GM23338 (cell line): Measurements from ENCODE around the gene UBL3. TPM values are rescaled to one million over a fixed set of nuclear protein-coding genes. Genes with fewer than 3 reads are reported as not detected.
A peak's percentile ranks its signal among the peaks of the same experiment; 100 is the strongest.

ENCODE experiments used
- ATAC-seq: fragments of 200-7000 bp; cut with Tn5 transposase; 3 replicates; pipeline ENCODE4 v1.9.1; 2020
- DNase-seq: peaks from one replicate; pipeline ENCODE4 v3.0.0-alpha.2; 2015; ENCODE audit warnings: low spot score
- H2AFZ ChIP-seq: fragments of 200-600 bp; sonication (generic); 2 replicates; pipeline ENCODE4 v1.8.0; 2016; ENCODE audit warnings: antibody characterized with exemption, mild to moderate bottlenecking, moderate library complexity
- H3F3A ChIP-seq: fragments of 200-600 bp; sonication (generic); replicated peaks from 2 replicates; pipeline ENCODE4 v1.8.0; 2017; ENCODE audit warnings: antibody characterized with exemption, mixed run types, low read depth
- H3K27ac ChIP-seq: fragments of 200-600 bp; sonication (generic); 2 replicates; pipeline ENCODE4 v1.6.1; 2016; ENCODE audit warnings: low read depth
- H3K27me3 ChIP-seq: fragments of 200-600 bp; sonication (generic); 2 replicates; pipeline ENCODE4 v1.8.0; 2016; ENCODE audit warnings: mild to moderate bottlenecking, mixed run types, moderate library complexity; ENCODE audit not compliant: insufficient read depth
- H3K36me3 ChIP-seq: fragments of 200-600 bp; sonication (generic); 2 replicates; pipeline ENCODE4 v1.8.0; 2016; ENCODE audit warnings: mild to moderate bottlenecking; ENCODE audit not compliant: insufficient read depth
- H3K4me1 ChIP-seq: fragments of 200-600 bp; sonication (generic); 2 replicates; pipeline ENCODE4 v1.8.0; 2016; ENCODE audit warnings: mild to moderate bottlenecking, moderate library complexity; ENCODE audit not compliant: insufficient read depth
- H3K4me2 ChIP-seq: fragments of 200-600 bp; sonication (generic); 2 replicates; pipeline ENCODE4 v1.7.1; 2017; ENCODE audit warnings: mixed run types
- H3K4me3 ChIP-seq: fragments of 200-600 bp; sonication (generic); 2 replicates; pipeline ENCODE4 v1.6.1; 2016; ENCODE audit warnings: mixed run types
- H3K79me2 ChIP-seq: fragments of 200-600 bp; sonication (generic); replicated peaks from 2 replicates; pipeline ENCODE4 v1.8.0; 2017; ENCODE audit warnings: mild to moderate bottlenecking; ENCODE audit not compliant: insufficient read depth
- H3K9me2 ChIP-seq: fragments of 200-600 bp; sonication (generic); 2 replicates; pipeline ENCODE4 v1.8.0; 2017; ENCODE audit not compliant: insufficient read depth
- H4K20me1 ChIP-seq: fragments of 200-600 bp; sonication (generic); replicated peaks from 2 replicates; pipeline ENCODE4 v1.8.0; 2017; ENCODE audit warnings: mild to moderate bottlenecking; ENCODE audit not compliant: insufficient read depth
- H3K27ac Mint-ChIP-seq: 2 replicates; pipeline ENCODE4 v1.8.0; 2020; ENCODE audit warnings: inconsistent platforms, mild to moderate bottlenecking, moderate library complexity, mixed read lengths
- H3K27me3 Mint-ChIP-seq: 3 replicates; pipeline ENCODE4 v1.8.0; 2022; ENCODE audit warnings: low read depth, mild to moderate bottlenecking, moderate library complexity, mixed read lengths, inconsistent platforms; ENCODE audit not compliant: insufficient read depth, poor library complexity
- H3K36me3 Mint-ChIP-seq: 3 replicates; pipeline ENCODE4 v1.8.0; 2021; ENCODE audit warnings: low read depth, mild to moderate bottlenecking, inconsistent platforms, moderate library complexity, mixed read lengths
- H3K4me1 Mint-ChIP-seq: 3 replicates; pipeline ENCODE4 v1.8.0; 2020; ENCODE audit warnings: mild to moderate bottlenecking, inconsistent platforms, mixed read lengths
- H3K4me3 Mint-ChIP-seq: 3 replicates; pipeline ENCODE4 v1.8.0; 2021; ENCODE audit warnings: moderate library complexity, mild to moderate bottlenecking, inconsistent platforms, mixed read lengths
- H3K9me3 Mint-ChIP-seq: 3 replicates; pipeline ENCODE4 v1.8.0; 2020; ENCODE audit warnings: moderate library complexity, mild to moderate bottlenecking, inconsistent platforms, mixed read lengths
- CTCF ChIP-seq, 2 experiments: fragments of 200-600 bp in 1 of 2; sonication (generic) in 1 of 2; conservative IDR thresholded peaks; 2 replicates each; pipeline versions ENCODE4 v1.5.1 to v1.6.1; 2016 to 2017; ENCODE audit warnings: antibody characterized with exemption in 2 of 2, low read depth in 2 of 2, mild to moderate bottlenecking in 2 of 2, moderate library complexity in 1 of 2
- ETS1 ChIP-seq: IDR thresholded peaks from 2 replicates; pipeline ENCODE4 v1.6.1; 2016; ENCODE audit warnings: antibody characterized with exemption
- EZH2 ChIP-seq: fragments of 200-600 bp; sonication (generic); IDR thresholded peaks from one replicate; pipeline ENCODE4 v1.8.0; 2017; ENCODE audit warnings: antibody characterized with exemption, mild to moderate bottlenecking, low read depth; ENCODE audit not compliant: unreplicated experiment
- NANOG ChIP-seq: IDR thresholded peaks from 2 replicates; pipeline ENCODE4 v1.6.1; 2016; ENCODE audit warnings: antibody characterized with exemption, borderline replicate concordance
- POLR2AphosphoS5 ChIP-seq: IDR thresholded peaks from 2 replicates; pipeline ENCODE4 v1.6.1; 2016; ENCODE audit warnings: antibody characterized with exemption, low read depth
- STAT1 ChIP-seq: IDR thresholded peaks from one replicate; pipeline ENCODE4 v1.6.1; 2016; ENCODE audit warnings: antibody characterized with exemption; ENCODE audit not compliant: unreplicated experiment
- ZNF114 ChIP-seq: fragments of 250-450 bp; sonication (Bioruptor Pico); IDR thresholded peaks from 2 replicates; pipeline ENCODE4 v1.5.0; 2020; ENCODE audit warnings: mild to moderate bottlenecking, moderate library complexity
- ZNF462 ChIP-seq: fragments of 250-450 bp; sonication (Bioruptor Pico); IDR thresholded peaks from 2 replicates; pipeline ENCODE4 v1.5.0; 2020; ENCODE audit warnings: mild to moderate bottlenecking, moderate library complexity
- polyA plus RNA-seq: library from polyadenylated mRNA; unstranded; fragments of >200 nt; fragmentation: Nextera tagmentation; extraction: Ambion mirVana; gene quantifications from 2 replicates; pipeline ENCODE4 v1.2.1, GENCODE V29; 2016
- total RNA-seq: library from RNA; depleted of rRNA; stranded (reverse); fragments of >200 nt; shearing (Covaris generic); gene quantifications from 2 replicates; pipeline ENCODE4 v1.2.3, GENCODE V29; 2014
- TF ChIP-seq, protein P1 (sequence below): IDR thresholded peaks from one replicate; pipeline ENCODE4 v1.6.1; 2018; ENCODE audit warnings: antibody characterized with exemption; ENCODE audit not compliant: unreplicated experiment

UBL3 gene
- total and polyA plus RNA-seq, 2 experiments from 2014 or later: 9.7 to 21.1 TPM

DNA sequence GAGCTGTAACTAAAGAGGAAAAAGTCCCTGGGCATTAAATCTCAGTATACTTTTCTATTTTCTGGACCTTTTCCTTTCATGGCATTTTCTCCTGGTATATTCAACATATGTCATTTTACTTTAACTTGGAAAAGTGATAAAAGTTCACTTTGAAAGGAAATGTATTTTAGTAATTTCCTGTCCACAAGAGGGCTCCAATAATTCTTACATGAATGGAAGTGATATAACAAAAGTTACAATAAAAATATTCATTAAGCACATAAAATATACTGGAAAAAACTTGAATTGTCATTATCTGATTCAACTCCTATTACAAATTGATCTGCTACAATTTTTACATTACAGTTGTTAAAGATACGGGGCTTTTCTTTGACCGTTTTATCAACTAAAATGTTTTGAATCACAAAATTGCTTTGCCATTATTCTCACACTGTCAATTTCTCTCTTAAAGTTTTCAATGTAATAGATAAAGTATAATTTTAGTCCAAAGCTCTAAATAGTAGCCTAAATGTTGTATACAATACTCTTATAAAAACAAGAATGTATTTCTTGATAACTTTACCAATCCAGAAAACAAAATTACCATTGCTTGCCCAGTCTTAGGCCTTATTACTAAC is 4.9 kb downstream of the UBL3 start:
- Histone ChIP-seq H3K9me2 (no peaks in the 10 kb centered on the region), H3K4me2 (no peak overlapping the region), H3K4me3 (no peak overlapping the region), H2AFZ (no peak overlapping the region), H3K27me3 (no peaks in the 10 kb centered on the region), H3K27ac (no peak overlapping the region), H3K36me3 (no peaks in the 10 kb centered on the region), H4K20me1 (no peaks in the 10 kb centered on the region), H3K79me2 (peaks cover 83% of the 10 kb centered on the region), H3F3A (no peaks in the 10 kb centered on the region), H3K4me1 (peaks cover 50% of the 10 kb centered on the region)
- H3K9me3 Mint-ChIP-seq: no peaks in the 10 kb centered on the region
- peaks cover 5% of the 10 kb centered on the region for H3K27me3 Mint-ChIP-seq
- TF ChIP-seq EZH2 (no peak), CTCF (conservative IDR thresholded peaks at IDR 0.05; ENCODE audit: low read depth in 2 of 2) (peak in 1 of 2 experiments; percentile 36; a peak in 1 of 4 replicates)
- no peak for ATAC-seq
- DNase-seq: no peak
- H3K4me3 Mint-ChIP-seq: no peak overlapping the region
- H3K27ac Mint-ChIP-seq: no peak overlapping the region
- H3K4me1 Mint-ChIP-seq: peaks cover 59% of the 10 kb centered on the region
- no peaks in the 10 kb centered on the region for H3K36me3 Mint-ChIP-seq

- H3K9me3 Mint-ChIP-seq: no peaks in the 10 kb centered on the region
- no peak overlapping the region for H3K4me3 Mint-ChIP-seq
- H3F3A ChIP-seq: no peaks in the 10 kb centered on the region
- peaks cover 91% of the 10 kb centered on the region for H3K79me2 ChIP-seq
- no peaks in the 10 kb centered on the region for H3K27me3 ChIP-seq
- peaks cover 65% of the 10 kb centered on the region for H3K4me1 Mint-ChIP-seq
- H4K20me1 ChIP-seq: no peaks in the 10 kb centered on the region
- no peak for ATAC-seq
- H3K36me3 Mint-ChIP-seq: no peaks in the 10 kb centered on the region
- peaks cover 57% of the 10 kb centered on the region for H3K4me1 ChIP-seq
- no peaks in the 10 kb centered on the region for H3K36me3 ChIP-seq
- H3K9me2 ChIP-seq: no peaks in the 10 kb centered on the region
- H2AFZ ChIP-seq: no peak overlapping the region
- H3K27ac Mint-ChIP-seq: no peak overlapping the region
- H3K27me3 Mint-ChIP-seq: peaks cover 2% of the 10 kb centered on the region
- DNase-seq: no peak
- H3K4me3 ChIP-seq: no peak overlapping the region
- no peak overlapping the region for H3K27ac ChIP-seq
- H3K4me2 ChIP-seq: no peak overlapping the region; the same call in 1 of the 2 replicates
- TF ChIP-seq ZNF462 (CRISPR knock-in tag) (no peak), ETS1 (no peak), STAT1 (no peak), POLR2AphosphoS5 (no peak), ZNF114 (CRISPR knock-in tag) (no peak), EZH2 (no peak), NANOG (no peak)
- TF ChIP-seq, protein P1, sequence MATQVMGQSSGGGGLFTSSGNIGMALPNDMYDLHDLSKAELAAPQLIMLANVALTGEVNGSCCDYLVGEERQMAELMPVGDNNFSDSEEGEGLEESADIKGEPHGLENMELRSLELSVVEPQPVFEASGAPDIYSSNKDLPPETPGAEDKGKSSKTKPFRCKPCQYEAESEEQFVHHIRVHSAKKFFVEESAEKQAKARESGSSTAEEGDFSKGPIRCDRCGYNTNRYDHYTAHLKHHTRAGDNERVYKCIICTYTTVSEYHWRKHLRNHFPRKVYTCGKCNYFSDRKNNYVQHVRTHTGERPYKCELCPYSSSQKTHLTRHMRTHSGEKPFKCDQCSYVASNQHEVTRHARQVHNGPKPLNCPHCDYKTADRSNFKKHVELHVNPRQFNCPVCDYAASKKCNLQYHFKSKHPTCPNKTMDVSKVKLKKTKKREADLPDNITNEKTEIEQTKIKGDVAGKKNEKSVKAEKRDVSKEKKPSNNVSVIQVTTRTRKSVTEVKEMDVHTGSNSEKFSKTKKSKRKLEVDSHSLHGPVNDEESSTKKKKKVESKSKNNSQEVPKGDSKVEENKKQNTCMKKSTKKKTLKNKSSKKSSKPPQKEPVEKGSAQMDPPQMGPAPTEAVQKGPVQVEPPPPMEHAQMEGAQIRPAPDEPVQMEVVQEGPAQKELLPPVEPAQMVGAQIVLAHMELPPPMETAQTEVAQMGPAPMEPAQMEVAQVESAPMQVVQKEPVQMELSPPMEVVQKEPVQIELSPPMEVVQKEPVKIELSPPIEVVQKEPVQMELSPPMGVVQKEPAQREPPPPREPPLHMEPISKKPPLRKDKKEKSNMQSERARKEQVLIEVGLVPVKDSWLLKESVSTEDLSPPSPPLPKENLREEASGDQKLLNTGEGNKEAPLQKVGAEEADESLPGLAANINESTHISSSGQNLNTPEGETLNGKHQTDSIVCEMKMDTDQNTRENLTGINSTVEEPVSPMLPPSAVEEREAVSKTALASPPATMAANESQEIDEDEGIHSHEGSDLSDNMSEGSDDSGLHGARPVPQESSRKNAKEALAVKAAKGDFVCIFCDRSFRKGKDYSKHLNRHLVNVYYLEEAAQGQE: no peak
Observed at GRCh38 chr13:29844441-29844840, 6.0 kb downstream of the UBL3 start.
